ENCODE results near the gene DLG2. TPM values are rescaled to one million over a fixed set of nuclear protein-coding genes. Genes with fewer than 3 reads are reported as not detected.

The DLG2 gene
- total RNA-seq, 1 experiment from 2014 or later, result 2.7 TPM

- Histone ChIP-seq H3K9ac (ENCODE audit: low read length) (no peak overlapping the region), H3K4me2 (ENCODE audit: low read depth, low read length, poor library complexity, severe bottlenecking) (no peak overlapping the region), H3K9me3 (ENCODE audit: low read length) (no peaks in the 10 kb centered on the region), H3K9me2 (replicated peaks; ENCODE audit: insufficient read depth, low read length) (no peaks in the 10 kb centered on the region), H3K36me3 (ENCODE audit: insufficient read depth, low read length) (no peaks in the 10 kb centered on the region), H3K4me3 (ENCODE audit: low read length) (no peak overlapping the region), H4K20me1 (ENCODE audit: insufficient read depth, low read depth, low read length) (no peaks in the 10 kb centered on the region), H3K79me2 (ENCODE audit: low read length) (no peaks in the 10 kb centered on the region), H3K27ac (ENCODE audit: low read length) (no peak overlapping the region), H3K27me3 (ENCODE audit: low read length) (no peaks in the 10 kb centered on the region), H3K4me1 (ENCODE audit: low read length) (no peaks in the 10 kb centered on the region), H2AFZ (ENCODE audit: low read length) (no peak overlapping the region)
- no peak for DNase-seq
Measured at GRCh38 chr11:84164728-84165127, 1462.4 kb downstream of the DLG2 start.

GRCh38 chr11:84163116-84163515 is 1464.0 kb downstream of the DLG2 start:
- no peaks in the 10 kb centered on the region for H3K79me2 ChIP-seq (ENCODE audit: low read length)
- no peaks in the 10 kb centered on the region for H3K9me2 ChIP-seq (replicated peaks; ENCODE audit: insufficient read depth, low read length)
- no peak overlapping the region for H3K9ac ChIP-seq (ENCODE audit: low read length)
- no peaks in the 10 kb centered on the region for H3K9me3 ChIP-seq (ENCODE audit: low read length)
- no peaks in the 10 kb centered on the region for H3K4me1 ChIP-seq (ENCODE audit: low read length)
- no peaks in the 10 kb centered on the region for H3K27me3 ChIP-seq (ENCODE audit: low read length)
- DNase-seq, result no peak
- no peak overlapping the region for H2AFZ ChIP-seq (ENCODE audit: low read length)
- H3K27ac ChIP-seq (ENCODE audit: low read length), result no peak overlapping the region
- H4K20me1 ChIP-seq (ENCODE audit: insufficient read depth, low read depth, low read length), result no peaks in the 10 kb centered on the region
- no peak overlapping the region for H3K4me2 ChIP-seq (ENCODE audit: low read depth, low read length, poor library complexity, severe bottlenecking)
- no peak overlapping the region for H3K4me3 ChIP-seq (ENCODE audit: low read length)
- H3K36me3 ChIP-seq (ENCODE audit: insufficient read depth, low read length), result no peaks in the 10 kb centered on the region

- H3K4me2 ChIP-seq (ENCODE audit: low read depth, low read length, poor library complexity, severe bottlenecking), result no peak overlapping the region
- no peak overlapping the region for H2AFZ ChIP-seq (ENCODE audit: low read length)
- H3K27me3 ChIP-seq (ENCODE audit: low read length), result no peaks in the 10 kb centered on the region
- no peaks in the 10 kb centered on the region for H3K4me1 ChIP-seq (ENCODE audit: low read length)
- no peak overlapping the region for H3K27ac ChIP-seq (ENCODE audit: low read length)
- no peak for DNase-seq
- no peak overlapping the region for H3K4me3 ChIP-seq (ENCODE audit: low read length)
- H3K36me3 ChIP-seq (ENCODE audit: insufficient read depth, low read length), result no peaks in the 10 kb centered on the region
- H3K9me3 ChIP-seq (ENCODE audit: low read length), result no peaks in the 10 kb centered on the region
- H3K79me2 ChIP-seq (ENCODE audit: low read length), result no peaks in the 10 kb centered on the region
- H4K20me1 ChIP-seq (ENCODE audit: insufficient read depth, low read depth, low read length), result no peaks in the 10 kb centered on the region
- no peak overlapping the region for H3K9ac ChIP-seq (ENCODE audit: low read length)
- H3K9me2 ChIP-seq (replicated peaks; ENCODE audit: insufficient read depth, low read length), result no peaks in the 10 kb centered on the region
Measured at GRCh38 chr11:84157639-84158038, 1469.5 kb downstream of the DLG2 start.

GRCh38 chr11:84146826-84147225 is 1480.3 kb downstream of the DLG2 start:
- Histone ChIP-seq H3K4me2 (ENCODE audit: low read depth, low read length, poor library complexity, severe bottlenecking) (no peak overlapping the region), H3K9me3 (ENCODE audit: low read length) (no peaks in the 10 kb centered on the region), H3K9ac (ENCODE audit: low read length) (no peak overlapping the region), H3K27me3 (ENCODE audit: low read length) (no peaks in the 10 kb centered on the region), H4K20me1 (ENCODE audit: insufficient read depth, low read depth, low read length) (no peaks in the 10 kb centered on the region), H3K4me3 (ENCODE audit: low read length) (no peak overlapping the region), H2AFZ (ENCODE audit: low read length) (no peak overlapping the region), H3K9me2 (replicated peaks; ENCODE audit: insufficient read depth, low read length) (no peaks in the 10 kb centered on the region; the same call in 1 of the 2 replicates), H3K36me3 (ENCODE audit: insufficient read depth, low read length) (no peaks in the 10 kb centered on the region), H3K4me1 (ENCODE audit: low read length) (no peaks in the 10 kb centered on the region), H3K27ac (ENCODE audit: low read length) (no peak overlapping the region), H3K79me2 (ENCODE audit: low read length) (no peaks in the 10 kb centered on the region)
- no peak for DNase-seq

- Histone ChIP-seq H3K4me1 (ENCODE audit: low read length) (no peaks in the 10 kb centered on the region), H3K9ac (ENCODE audit: low read length) (no peak overlapping the region), H3K9me2 (replicated peaks; ENCODE audit: insufficient read depth, low read length) (no peaks in the 10 kb centered on the region; the same call in 1 of the 2 replicates), H4K20me1 (ENCODE audit: insufficient read depth, low read depth, low read length) (no peaks in the 10 kb centered on the region), H3K4me2 (ENCODE audit: low read depth, low read length, poor library complexity, severe bottlenecking) (no peak overlapping the region), H3K27ac (ENCODE audit: low read length) (no peak overlapping the region), H3K79me2 (ENCODE audit: low read length) (no peaks in the 10 kb centered on the region), H3K27me3 (ENCODE audit: low read length) (no peaks in the 10 kb centered on the region), H3K9me3 (ENCODE audit: low read length) (no peaks in the 10 kb centered on the region), H3K36me3 (ENCODE audit: insufficient read depth, low read length) (no peaks in the 10 kb centered on the region), H2AFZ (ENCODE audit: low read length) (no peak overlapping the region), H3K4me3 (ENCODE audit: low read length) (no peak overlapping the region)
- no peak for DNase-seq
Measured at GRCh38 chr11:84145616-84146185, 1481.4 kb downstream of the DLG2 start.

DNA sequence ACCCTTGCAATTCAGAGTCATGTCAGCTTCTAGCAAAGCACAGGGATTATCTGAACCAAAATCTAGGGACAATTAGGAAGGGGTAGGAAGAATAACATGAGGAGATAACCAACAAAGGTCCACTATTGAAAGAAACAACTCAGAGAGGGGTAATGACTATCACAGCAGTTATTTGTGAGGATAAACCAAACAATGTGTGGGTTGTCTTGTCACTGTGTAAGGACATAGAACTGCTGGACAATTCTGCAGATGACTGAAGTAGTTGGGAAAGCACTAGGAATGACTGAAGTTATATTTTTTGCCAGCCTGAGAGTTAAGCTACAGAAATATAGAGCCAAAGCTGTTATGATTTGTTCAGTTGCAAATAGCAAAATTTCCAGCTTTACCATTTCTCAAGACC is 1482.6 kb downstream of the DLG2 start:
- DNase-seq, result no peak
- Histone ChIP-seq H4K20me1 (ENCODE audit: insufficient read depth, low read depth, low read length) (no peaks in the 10 kb centered on the region), H3K4me3 (ENCODE audit: low read length) (no peak overlapping the region), H3K4me2 (ENCODE audit: low read depth, low read length, poor library complexity, severe bottlenecking) (no peak overlapping the region), H3K79me2 (ENCODE audit: low read length) (no peaks in the 10 kb centered on the region), H3K27ac (ENCODE audit: low read length) (no peak overlapping the region), H3K4me1 (ENCODE audit: low read length) (no peaks in the 10 kb centered on the region), H3K9me3 (ENCODE audit: low read length) (no peaks in the 10 kb centered on the region), H3K36me3 (ENCODE audit: insufficient read depth, low read length) (no peaks in the 10 kb centered on the region), H2AFZ (ENCODE audit: low read length) (no peak overlapping the region), H3K27me3 (ENCODE audit: low read length) (no peaks in the 10 kb centered on the region), H3K9me2 (replicated peaks; ENCODE audit: insufficient read depth, low read length) (no peaks in the 10 kb centered on the region; the same call in 1 of the 2 replicates), H3K9ac (ENCODE audit: low read length) (no peak overlapping the region)

DNA sequence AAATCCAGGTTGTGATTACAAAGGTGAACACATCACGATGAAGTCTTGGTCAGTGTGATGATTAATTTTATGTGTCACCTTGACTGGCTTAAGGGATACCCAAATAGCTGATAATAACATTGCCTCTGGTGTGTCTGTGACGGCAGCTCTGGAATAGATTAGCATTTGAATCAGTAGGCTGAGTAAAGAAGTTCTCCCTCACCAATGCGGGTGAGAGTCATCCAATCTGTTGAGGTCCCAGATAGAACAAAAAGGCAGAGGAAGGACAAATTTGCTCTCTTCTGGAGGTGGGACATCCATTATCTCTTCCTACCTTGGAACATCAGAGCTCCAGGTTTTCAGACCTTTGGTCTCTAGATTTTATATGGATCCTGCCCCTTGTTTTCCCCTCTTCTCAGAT is 1484.7 kb downstream of the DLG2 start:
- H3K27me3 ChIP-seq (ENCODE audit: low read length), result no peaks in the 10 kb centered on the region
- no peak overlapping the region for H3K9ac ChIP-seq (ENCODE audit: low read length)
- H3K36me3 ChIP-seq (ENCODE audit: insufficient read depth, low read length), result no peaks in the 10 kb centered on the region
- no peak for DNase-seq
- H3K4me1 ChIP-seq (ENCODE audit: low read length), result no peaks in the 10 kb centered on the region
- no peak overlapping the region for H3K4me3 ChIP-seq (ENCODE audit: low read length)
- no peak overlapping the region for H3K4me2 ChIP-seq (ENCODE audit: low read depth, low read length, poor library complexity, severe bottlenecking)
- H3K79me2 ChIP-seq (ENCODE audit: low read length), result no peaks in the 10 kb centered on the region
- no peaks in the 10 kb centered on the region for H3K9me2 ChIP-seq (replicated peaks; ENCODE audit: insufficient read depth, low read length)
- no peaks in the 10 kb centered on the region for H3K9me3 ChIP-seq (ENCODE audit: low read length)
- H4K20me1 ChIP-seq (ENCODE audit: insufficient read depth, low read depth, low read length), result no peaks in the 10 kb centered on the region
- H3K27ac ChIP-seq (ENCODE audit: low read length), result no peak overlapping the region
- no peak overlapping the region for H2AFZ ChIP-seq (ENCODE audit: low read length)

GRCh38 chr11:84140386-84141169 is 1486.6 kb downstream of the DLG2 start:
- DNase-seq, result no peak
- no peak overlapping the region for H2AFZ ChIP-seq (ENCODE audit: low read length)

More at GRCh38 chr11:84140386-84141169, 1486.6 kb downstream of the DLG2 start:
- Histone ChIP-seq H3K9me2 (replicated peaks; ENCODE audit: insufficient read depth, low read length) (no peaks in the 10 kb centered on the region), H3K36me3 (ENCODE audit: insufficient read depth, low read length) (no peaks in the 10 kb centered on the region), H3K27ac (ENCODE audit: low read length) (no peak overlapping the region), H3K4me3 (ENCODE audit: low read length) (no peak overlapping the region), H3K9me3 (ENCODE audit: low read length) (no peaks in the 10 kb centered on the region), H3K4me2 (ENCODE audit: low read depth, low read length, poor library complexity, severe bottlenecking) (no peak overlapping the region), H3K27me3 (ENCODE audit: low read length) (no peaks in the 10 kb centered on the region), H3K4me1 (ENCODE audit: low read length) (no peaks in the 10 kb centered on the region), H4K20me1 (ENCODE audit: insufficient read depth, low read depth, low read length) (no peaks in the 10 kb centered on the region), H3K79me2 (ENCODE audit: low read length) (no peaks in the 10 kb centered on the region), H3K9ac (ENCODE audit: low read length) (no peak overlapping the region)

Data from Karpas-422 (cell line).